ENCODE data around the gene PIWIL1.

PIWIL1 gene

GRCh38 chr12:130336723-130337487 lies 782 bp upstream of the PIWIL1 start:
- no peak for DNase-seq (ENCODE audit: low read depth in 2 of 2)

DNA sequence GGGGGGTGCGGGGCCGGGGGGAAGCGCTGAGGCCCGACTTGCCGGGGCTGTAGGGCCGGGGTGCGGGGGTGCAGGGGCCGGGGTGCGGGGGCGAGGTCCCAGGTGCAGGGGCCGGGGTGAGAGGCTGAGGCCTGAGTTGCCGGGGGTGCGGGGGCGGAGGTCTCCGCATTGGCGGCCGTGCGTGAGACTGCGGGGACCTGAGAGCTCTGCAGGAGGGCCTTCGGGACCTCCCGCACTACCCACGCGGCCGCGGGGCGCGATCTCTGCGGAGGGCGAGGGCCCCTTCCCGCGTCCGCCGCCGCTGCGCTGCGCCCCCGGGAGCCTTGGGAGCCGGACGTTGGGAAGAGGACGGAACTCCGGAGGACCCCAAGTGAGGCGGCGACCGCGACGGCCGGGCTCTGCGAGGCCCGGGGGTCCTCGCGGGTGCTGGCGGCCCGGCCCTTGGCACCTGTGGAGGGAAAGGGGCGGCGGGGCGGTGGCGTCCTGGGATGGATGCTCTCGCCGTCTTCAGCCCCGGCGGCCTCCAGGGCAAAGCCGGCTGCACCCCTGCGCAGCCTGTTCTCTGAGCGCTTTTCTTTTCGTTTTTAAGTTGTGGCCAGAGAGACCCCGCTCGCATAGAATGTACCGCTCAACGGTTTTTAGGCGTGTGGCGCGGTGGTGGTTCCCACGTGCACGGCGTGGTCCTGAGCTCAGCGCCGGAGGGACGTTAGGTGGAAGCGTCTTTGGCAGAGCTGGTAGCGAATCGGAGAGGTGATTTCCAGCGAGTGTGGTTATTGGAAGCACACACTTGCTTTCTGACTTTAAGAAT lies 1.3 kb downstream of the PIWIL1 start:
- DNase-seq (ENCODE audit: low read depth in 2 of 2): no peak

GRCh38 chr12:130339951-130340350 lies 2.3 kb downstream of the PIWIL1 start:
- DNase-seq (ENCODE audit: low read depth in 2 of 2): no peak

DNA sequence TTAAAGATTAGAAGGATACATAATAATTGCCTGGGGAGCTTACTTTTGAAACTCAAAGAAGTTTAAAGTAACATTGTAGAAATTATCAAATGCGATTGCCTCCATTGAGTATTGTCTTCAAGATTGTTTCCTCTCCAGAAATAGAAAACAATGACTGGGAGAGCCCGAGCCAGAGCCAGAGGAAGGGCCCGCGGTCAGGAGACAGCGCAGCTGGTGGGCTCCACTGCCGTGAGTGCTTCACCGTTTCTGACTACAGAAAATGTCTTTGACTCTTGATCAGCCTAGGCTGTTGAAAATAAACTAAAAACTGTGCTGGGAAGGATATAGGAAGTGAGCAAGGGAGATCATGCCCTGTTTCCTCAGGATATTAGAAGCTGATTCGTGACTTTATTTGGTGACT lies 4.8 kb downstream of the PIWIL1 start:
- no peak for DNase-seq (ENCODE audit: low read depth in 2 of 2)

- no peak for DNase-seq (ENCODE audit: low read depth in 2 of 2)
Observed at GRCh38 chr12:130342842-130343241, 5.2 kb downstream of the PIWIL1 start.

DNA sequence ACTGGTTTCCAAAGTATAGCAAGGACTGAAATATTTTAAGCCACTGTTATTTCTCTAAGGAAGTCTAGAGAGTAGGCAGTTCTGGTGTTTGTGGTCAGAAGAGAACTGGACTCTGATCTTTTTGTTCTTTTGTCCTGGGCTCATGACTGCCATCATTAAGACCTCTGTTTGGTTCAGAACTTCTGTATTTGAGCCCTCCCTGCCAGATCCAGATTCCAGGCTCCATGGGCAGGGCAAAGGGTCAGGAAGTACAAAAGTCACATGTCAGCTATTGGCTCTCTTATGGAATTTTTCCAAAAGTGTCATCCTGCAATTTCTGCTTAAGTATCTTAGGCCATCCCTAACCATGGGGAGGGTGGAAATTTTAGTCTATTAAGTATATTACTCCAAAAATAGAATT lies 6.8 kb downstream of the PIWIL1 start:
- no peak for DNase-seq (ENCODE audit: low read depth in 2 of 2)

- DNase-seq (ENCODE audit: low read depth in 2 of 2): no peak
Observed at GRCh38 chr12:130345292-130345691, 7.6 kb downstream of the PIWIL1 start.

DNA sequence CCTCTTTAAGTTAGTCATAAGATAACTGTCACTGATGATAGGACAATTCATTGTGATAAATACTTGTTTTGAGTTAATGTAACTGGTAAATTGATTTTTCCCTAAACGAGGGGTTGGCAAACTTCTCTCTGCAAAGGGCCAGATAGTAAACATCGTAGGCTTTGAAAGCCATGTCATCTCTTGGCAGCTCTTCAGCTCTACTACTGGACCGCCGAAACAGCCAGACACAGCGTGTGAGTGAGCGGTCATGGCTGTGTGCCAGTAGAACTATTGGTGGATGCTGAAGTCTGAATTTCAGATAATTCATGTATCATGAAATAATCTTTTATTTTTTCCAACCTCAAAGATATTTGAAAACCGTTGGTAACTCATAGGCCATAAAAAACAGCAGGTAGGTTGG lies 9.9 kb downstream of the PIWIL1 start:
- DNase-seq (ENCODE audit: low read depth in 2 of 2): no peak

GRCh38 chr12:130350715-130351114 lies 13.0 kb downstream of the PIWIL1 start:
- no peak for DNase-seq (ENCODE audit: low read depth in 2 of 2)

- no peak for DNase-seq (ENCODE audit: low read depth in 2 of 2)
Observed at GRCh38 chr12:130351326-130351725, 13.6 kb downstream of the PIWIL1 start.

DNA sequence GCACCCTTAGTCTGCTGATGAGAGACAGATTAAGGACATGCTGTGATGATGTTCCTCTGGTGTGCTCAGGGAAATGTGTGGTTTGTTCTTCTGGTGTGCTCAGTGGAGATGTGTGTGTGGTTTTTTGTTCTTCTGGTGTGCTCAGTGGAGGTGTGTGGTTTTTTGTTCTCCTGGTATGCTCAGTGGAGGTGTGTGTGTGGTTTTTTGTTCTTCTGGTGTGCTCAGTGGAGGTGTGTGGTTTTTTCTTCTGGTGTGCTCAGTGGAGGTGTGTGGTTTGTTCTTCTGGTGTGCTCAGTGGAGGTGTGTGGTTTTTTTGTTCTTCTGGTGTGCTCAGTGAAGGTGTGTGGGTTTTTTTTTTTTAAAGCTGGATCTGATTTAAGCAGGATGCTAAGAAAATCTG lies 15.4 kb downstream of the PIWIL1 start:
- no peak for DNase-seq (ENCODE audit: low read depth in 2 of 2)

GRCh38 chr12:130354407-130354806 lies 16.7 kb downstream of the PIWIL1 start:
- DNase-seq (ENCODE audit: low read depth in 2 of 2): no peak

GRCh38 chr12:130356222-130356621 lies 18.5 kb downstream of the PIWIL1 start:
- DNase-seq (ENCODE audit: low read depth in 2 of 2): no peak

DNA sequence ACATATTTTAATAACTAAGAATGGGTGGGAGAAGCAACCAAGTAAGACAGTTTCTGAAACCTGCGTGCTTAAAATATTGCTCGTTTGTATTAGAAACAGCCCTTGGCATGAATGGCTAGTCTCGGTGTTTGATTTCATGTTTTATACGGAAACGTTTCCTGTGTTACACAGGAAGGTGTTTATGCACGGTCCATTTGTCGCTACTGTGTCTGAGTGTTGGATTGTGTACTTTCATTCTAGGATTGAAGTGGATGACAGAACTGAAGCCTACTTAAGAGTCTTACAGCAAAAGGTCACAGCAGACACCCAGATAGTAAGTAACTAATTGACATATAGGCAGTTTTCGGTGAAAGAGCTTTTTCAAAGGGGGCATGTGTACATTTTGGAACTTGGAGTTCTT lies 19.6 kb downstream of the PIWIL1 start:
- DNase-seq (ENCODE audit: low read depth in 2 of 2): no peak

GRCh38 chr12:130357729-130358330 lies 20.1 kb downstream of the PIWIL1 start:
- no peak for DNase-seq (ENCODE audit: low read depth in 2 of 2)

- DNase-seq (ENCODE audit: low read depth in 2 of 2): no peak
Observed at GRCh38 chr12:130362060-130362459, 24.4 kb downstream of the PIWIL1 start.

DNA sequence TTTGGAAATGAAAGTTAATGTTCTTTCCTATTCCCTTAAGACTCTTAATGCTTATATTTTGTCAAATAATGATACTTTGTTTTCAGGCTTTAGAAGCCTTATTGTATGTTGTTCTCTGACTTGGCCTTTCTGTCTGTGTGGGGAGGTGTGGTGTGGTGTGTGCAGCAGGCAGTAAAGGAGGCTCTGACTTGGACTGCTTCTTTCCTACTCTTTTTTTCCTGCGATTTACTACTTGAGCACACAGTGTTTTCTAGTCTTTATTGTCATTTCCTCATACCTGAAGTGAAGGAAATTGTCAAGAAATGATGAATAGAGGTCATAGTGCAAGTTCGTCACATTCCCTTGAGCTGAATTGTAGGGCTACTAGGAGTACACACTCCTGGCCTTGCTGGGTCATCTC lies 26.9 kb downstream of the PIWIL1 start:
- DNase-seq (ENCODE audit: low read depth in 2 of 2): no peak

GRCh38 chr12:130366159-130366558 lies 28.5 kb downstream of the PIWIL1 start:
- DNase-seq (ENCODE audit: low read depth in 2 of 2): no peak

GRCh38 chr12:130367003-130367402 lies 29.3 kb downstream of the PIWIL1 start:
- DNase-seq (ENCODE audit: low read depth in 2 of 2): no peak

DNA sequence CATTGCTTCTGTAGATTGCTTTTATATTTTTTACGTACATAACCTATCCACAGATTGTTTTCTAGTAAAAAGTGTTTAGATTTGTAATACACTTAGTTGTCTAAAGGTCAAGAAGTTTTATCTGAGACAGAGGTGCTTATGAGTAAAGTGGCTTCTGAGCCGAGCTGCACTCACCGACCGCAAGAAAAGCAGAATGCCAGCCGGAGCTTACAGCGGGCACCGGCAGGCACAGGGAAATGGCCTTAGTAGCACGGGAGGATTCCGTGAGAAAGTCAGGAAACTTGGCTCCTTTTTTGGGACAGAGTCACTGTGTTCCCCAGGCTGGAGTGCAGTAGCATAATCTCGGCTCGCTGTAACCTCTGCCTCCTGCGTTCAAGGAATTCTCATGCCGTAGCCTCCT lies 29.8 kb downstream of the PIWIL1 start:
- no peak for DNase-seq (ENCODE audit: low read depth in 2 of 2)

GRCh38 chr12:130369816-130370215 lies 32.1 kb downstream of the PIWIL1 start:
- no peak for DNase-seq (ENCODE audit: low read depth in 2 of 2)

DNA sequence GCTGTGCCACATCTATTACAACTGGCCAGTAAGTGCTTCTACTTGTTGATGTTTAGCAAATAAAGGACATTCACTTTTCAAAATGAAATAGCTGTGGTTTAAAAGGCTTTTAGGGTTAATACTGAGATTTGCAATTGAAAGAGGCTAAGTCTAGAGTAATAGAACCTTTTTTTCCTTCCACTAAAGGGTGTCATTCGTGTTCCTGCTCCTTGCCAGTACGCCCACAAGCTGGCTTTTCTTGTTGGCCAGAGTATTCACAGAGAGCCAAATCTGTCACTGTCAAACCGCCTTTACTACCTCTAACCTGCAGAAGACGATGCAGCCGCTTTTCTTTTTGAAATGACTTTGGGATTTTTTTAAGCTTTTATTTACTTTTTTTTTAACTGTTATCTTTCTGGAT lies 33.6 kb downstream of the PIWIL1 start:
- no peak for DNase-seq (ENCODE audit: low read depth in 2 of 2)

DNA sequence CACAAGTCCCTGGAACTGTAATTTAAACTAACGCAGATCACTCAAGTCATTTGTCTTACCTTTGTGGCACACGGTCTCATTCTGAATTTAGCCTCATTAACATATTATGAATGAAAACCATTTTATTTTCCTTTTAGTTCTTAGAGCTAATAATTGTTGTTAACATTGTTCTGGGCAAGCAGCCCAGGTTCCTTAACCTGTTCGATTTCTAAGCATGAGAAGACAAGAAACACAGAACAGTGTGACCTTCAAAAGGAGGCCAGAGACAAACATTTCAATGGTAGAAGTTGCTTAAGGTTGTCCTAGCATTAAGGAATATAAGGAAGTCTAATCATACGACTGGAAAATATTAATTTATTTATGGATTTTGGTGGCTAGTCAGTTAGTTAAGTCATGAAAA lies 35.2 kb downstream of the PIWIL1 start:
- DNase-seq (ENCODE audit: low read depth in 2 of 2): no peak

Data from activated CD8-positive, alpha-beta memory T cell treated with anti-CD3 and anti-CD28 coated beads for 4 hours (primary cell).